Progenitor cell of endocrine pancreas (in vitro differentiated cells): ENCODE results near the gene ATP6V1B1. TPM values are rescaled to one million over a fixed set of nuclear protein-coding genes. Genes with fewer than 3 reads are reported as not detected.

Experiments
- DNase-seq: peaks from one replicate; pipeline ENCODE4 v3.0.0; 2021; ENCODE audit warnings: low spot score; ENCODE audit not compliant: unreplicated experiment
- H3K27ac Mint-ChIP-seq: 2 replicates; pipeline ENCODE4 v1.8.0; 2021; ENCODE audit warnings: mild to moderate bottlenecking, moderate library complexity, mixed read lengths
- H3K27me3 Mint-ChIP-seq: 2 replicates; pipeline ENCODE4 v1.8.0; 2021; ENCODE audit warnings: mixed read lengths
- H3K36me3 Mint-ChIP-seq: 2 replicates; pipeline ENCODE4 v1.8.0; 2022; ENCODE audit warnings: mixed read lengths; ENCODE audit not compliant: insufficient read depth
- H3K4me1 Mint-ChIP-seq: 2 replicates; pipeline ENCODE4 v1.8.0; 2021; ENCODE audit warnings: low read depth, mixed read lengths
- H3K4me3 Mint-ChIP-seq: 2 replicates; pipeline ENCODE4 v1.8.0; 2021; ENCODE audit warnings: low read depth, mild to moderate bottlenecking, moderate library complexity, mixed read lengths
- H3K9me3 Mint-ChIP-seq: 2 replicates; pipeline ENCODE4 v1.8.0; 2021; ENCODE audit warnings: low read depth, mixed read lengths
- total RNA-seq: library from RNA; stranded (reverse); gene quantifications from 2 replicates; pipeline ENCODE4 v1.2.1, GENCODE V29; 2021
- TF ChIP-seq, protein P1 (sequence below): fragments of 200-600 bp; sonication (generic); IDR thresholded peaks from one replicate; pipeline ENCODE4 v1.5.0; 2021; ENCODE audit warnings: antibody characterized with exemption, mild to moderate bottlenecking; ENCODE audit not compliant: unreplicated experiment

The ATP6V1B1 gene
- total RNA-seq, 1 donor from 2014 or later, result not detected

GRCh38 chr2:70949086-70949485 is 13.4 kb downstream of the ATP6V1B1 start:
- Mint-ChIP-seq H3K36me3 (no peaks in the 10 kb centered on the region), H3K4me3 (no peak overlapping the region), H3K27me3 (peaks cover 78% of the 10 kb centered on the region), H3K9me3 (no peaks in the 10 kb centered on the region), H3K27ac (no peak overlapping the region), H3K4me1 (peaks cover 2% of the 10 kb centered on the region)
- DNase-seq, result peak; percentile 1
- TF ChIP-seq, protein P1, sequence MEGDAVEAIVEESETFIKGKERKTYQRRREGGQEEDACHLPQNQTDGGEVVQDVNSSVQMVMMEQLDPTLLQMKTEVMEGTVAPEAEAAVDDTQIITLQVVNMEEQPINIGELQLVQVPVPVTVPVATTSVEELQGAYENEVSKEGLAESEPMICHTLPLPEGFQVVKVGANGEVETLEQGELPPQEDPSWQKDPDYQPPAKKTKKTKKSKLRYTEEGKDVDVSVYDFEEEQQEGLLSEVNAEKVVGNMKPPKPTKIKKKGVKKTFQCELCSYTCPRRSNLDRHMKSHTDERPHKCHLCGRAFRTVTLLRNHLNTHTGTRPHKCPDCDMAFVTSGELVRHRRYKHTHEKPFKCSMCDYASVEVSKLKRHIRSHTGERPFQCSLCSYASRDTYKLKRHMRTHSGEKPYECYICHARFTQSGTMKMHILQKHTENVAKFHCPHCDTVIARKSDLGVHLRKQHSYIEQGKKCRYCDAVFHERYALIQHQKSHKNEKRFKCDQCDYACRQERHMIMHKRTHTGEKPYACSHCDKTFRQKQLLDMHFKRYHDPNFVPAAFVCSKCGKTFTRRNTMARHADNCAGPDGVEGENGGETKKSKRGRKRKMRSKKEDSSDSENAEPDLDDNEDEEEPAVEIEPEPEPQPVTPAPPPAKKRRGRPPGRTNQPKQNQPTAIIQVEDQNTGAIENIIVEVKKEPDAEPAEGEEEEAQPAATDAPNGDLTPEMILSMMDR, result no peak

DNA sequence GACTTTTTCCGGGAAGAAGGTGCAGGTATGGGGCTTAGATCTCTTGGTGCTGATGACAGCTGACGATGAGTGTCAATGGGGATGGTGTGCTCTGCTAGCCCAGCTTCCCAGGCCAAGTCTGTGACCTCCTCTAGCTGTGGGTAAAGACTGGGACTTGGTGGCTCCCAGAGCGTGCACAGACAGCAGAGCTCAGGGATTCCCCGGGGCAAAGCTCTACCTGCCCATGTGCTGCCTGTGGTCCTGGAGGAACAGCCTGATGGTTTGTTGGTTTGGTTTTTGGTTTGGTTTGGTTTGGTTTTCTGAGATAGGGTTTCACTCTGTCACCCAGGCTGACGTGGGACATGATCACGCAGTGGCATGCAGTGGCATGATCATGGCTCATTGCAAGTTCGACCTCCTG is 19.2 kb downstream of the ATP6V1B1 start:
- TF ChIP-seq, protein P1, result no peak
- Mint-ChIP-seq H3K4me3 (no peak overlapping the region), H3K27me3 (peaks cover 64% of the 10 kb centered on the region), H3K36me3 (no peaks in the 10 kb centered on the region), H3K4me1 (peaks cover 5% of the 10 kb centered on the region), H3K9me3 (no peaks in the 10 kb centered on the region), H3K27ac (no peak overlapping the region)
- DNase-seq, result no peak

DNA sequence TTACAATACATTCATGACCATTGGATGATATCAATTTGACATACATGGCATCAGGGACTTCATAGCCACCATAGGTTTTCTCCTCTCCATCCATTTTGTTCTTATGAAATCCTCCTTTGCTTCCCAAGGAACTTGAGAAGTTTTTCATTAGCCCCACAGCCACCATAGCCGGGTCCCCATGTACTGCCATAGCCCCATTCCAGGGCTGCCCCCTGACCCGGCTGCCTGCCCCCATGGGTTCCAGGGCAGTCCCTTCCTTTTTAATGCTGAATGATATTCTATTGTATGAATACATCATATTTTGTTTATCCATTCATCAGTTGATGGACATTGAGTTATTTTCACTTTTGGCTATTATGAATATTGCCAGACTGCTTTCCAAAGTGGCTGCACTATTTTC is 20.4 kb downstream of the ATP6V1B1 start:
- Mint-ChIP-seq H3K4me1 (peaks cover 5% of the 10 kb centered on the region), H3K36me3 (no peaks in the 10 kb centered on the region), H3K27ac (no peak overlapping the region), H3K27me3 (peaks cover 69% of the 10 kb centered on the region), H3K9me3 (no peaks in the 10 kb centered on the region), H3K4me3 (no peak overlapping the region)
- DNase-seq, result no peak
- TF ChIP-seq, protein P1, result no peak

GRCh38 chr2:70957798-70958197 is 22.1 kb downstream of the ATP6V1B1 start:
- Mint-ChIP-seq H3K27me3 (peaks cover 70% of the 10 kb centered on the region), H3K27ac (no peak overlapping the region), H3K36me3 (no peaks in the 10 kb centered on the region), H3K4me3 (no peak overlapping the region), H3K4me1 (peaks cover 5% of the 10 kb centered on the region), H3K9me3 (no peaks in the 10 kb centered on the region)
- DNase-seq, result no peak
- TF ChIP-seq, protein P1, result no peak

- peaks cover 70% of the 10 kb centered on the region for H3K27me3 Mint-ChIP-seq
- no peak overlapping the region for H3K27ac Mint-ChIP-seq
- TF ChIP-seq, protein P1, result no peak
- no peak overlapping the region for H3K4me3 Mint-ChIP-seq
- no peaks in the 10 kb centered on the region for H3K9me3 Mint-ChIP-seq
- no peak for DNase-seq
- no peaks in the 10 kb centered on the region for H3K36me3 Mint-ChIP-seq
- peaks cover 5% of the 10 kb centered on the region for H3K4me1 Mint-ChIP-seq
Observed at GRCh38 chr2:70958759-70959158, 23.1 kb downstream of the ATP6V1B1 start.
